Fibroblast of lung (primary cell): Measurements from ENCODE around the gene EFCAB8. TPM values are rescaled to one million over a fixed set of nuclear protein-coding genes. Genes with fewer than 3 reads are reported as not detected.

Experiments used
- DNase-seq, 2 donors: peaks; one replicate each; pipeline versions ENCODE4 v3.0.0 to v3.0.0-alpha.2; 2010; ENCODE audit warnings: low read depth in 2 of 2
- H2AFZ ChIP-seq: 2 replicates; pipeline ENCODE4 v1.5.1; 2012; ENCODE audit warnings: low read length, control low read depth, inconsistent platforms
- H3K27ac ChIP-seq: 2 replicates; pipeline ENCODE4 v1.5.1; 2011; ENCODE audit warnings: low read length, control low read depth; ENCODE audit not compliant: insufficient read depth
- H3K27me3 ChIP-seq: 2 replicates; pipeline ENCODE4 v1.5.1; 2011; ENCODE audit warnings: mild to moderate bottlenecking, low read length; ENCODE audit not compliant: control insufficient read depth, insufficient read depth
- H3K36me3 ChIP-seq: 2 replicates; pipeline ENCODE4 v1.5.1; 2011; ENCODE audit warnings: low read length; ENCODE audit not compliant: control insufficient read depth, insufficient read depth
- H3K4me1 ChIP-seq: 2 replicates; pipeline ENCODE4 v1.5.1; 2011; ENCODE audit warnings: low read length; ENCODE audit not compliant: control insufficient read depth, insufficient read depth; ENCODE audit errors: extremely low read depth
- H3K4me2 ChIP-seq: 2 replicates; pipeline ENCODE4 v1.5.1; 2011; ENCODE audit warnings: low read length, control low read depth; ENCODE audit not compliant: insufficient read depth; ENCODE audit errors: extremely low read depth
- H3K4me3 ChIP-seq, 4 experiments: fragments of 200-600 bp in 1 of 4; sonication (generic) in 1 of 4; replicated peaks in 1 of 4; 2 replicates each; pipeline ENCODE4 v1.5.1; 2011 to 2016; ENCODE audit warnings: low read length in 4 of 4, low read depth in 3 of 4, mild to moderate bottlenecking in 3 of 4, control low read depth in 2 of 4, inconsistent platforms in 1 of 4, mixed read lengths in 1 of 4; ENCODE audit not compliant: insufficient read depth in 1 of 4; ENCODE audit errors: control extremely low read depth in 1 of 4
- H3K79me2 ChIP-seq: 2 replicates; pipeline ENCODE4 v1.5.1; 2012; ENCODE audit warnings: mild to moderate bottlenecking, low read length, inconsistent platforms; ENCODE audit not compliant: control insufficient read depth, insufficient read depth
- H3K9ac ChIP-seq: 2 replicates; pipeline ENCODE4 v1.5.1; 2011; ENCODE audit warnings: mild to moderate bottlenecking, low read length, control low read depth; ENCODE audit not compliant: insufficient read depth
- H3K9me3 ChIP-seq: 2 replicates; pipeline ENCODE4 v1.5.1; 2012; ENCODE audit warnings: low read depth, low read length; ENCODE audit not compliant: control insufficient read depth, insufficient read depth
- H4K20me1 ChIP-seq: 2 replicates; pipeline ENCODE4 v1.5.1; 2011; ENCODE audit warnings: low read length; ENCODE audit not compliant: control insufficient read depth, insufficient read depth; ENCODE audit errors: extremely low read depth
- CTCF ChIP-seq, 2 donors: IDR thresholded peaks in 1 of 2; conservative IDR thresholded peaks in 1 of 2; 1 replicate in 1 of 2; 2 replicates in 1 of 2; pipeline ENCODE4 v1.5.1; 2011 to 2012; ENCODE audit warnings: low read length in 2 of 2, control low read depth in 1 of 2, inconsistent platforms in 1 of 2, low read depth in 1 of 2, mild to moderate bottlenecking in 1 of 2
- EZH2 ChIP-seq: IDR thresholded peaks from 2 replicates; pipeline ENCODE4 v1.5.1; 2012; ENCODE audit warnings: low read length, control low read depth, mild to moderate bottlenecking; ENCODE audit errors: missing control alignments
- polyA plus RNA-seq, 2 donors: library from polyadenylated mRNA; depleted of rRNA in 1 of 2; stranded (reverse) in 1 of 2; unstranded in 1 of 2; fragments of >200 nt; gene quantifications; 2 replicates each; pipeline ENCODE4 v1.2.1, GENCODE V29; 2011 to 2012; ENCODE audit warnings: missing spikeins in 1 of 2
- total RNA-seq: library from RNA; depleted of rRNA; stranded (reverse); fragments of >200 nt; gene quantifications from 2 replicates; pipeline ENCODE4 v1.2.1, GENCODE V29; 2014

The EFCAB8 gene
- total and polyA plus RNA-seq, 2 donors (not counting 1 experiment from before 2014, with no cell fraction given), result under 0.01 TPM; not detected in 1

- TF ChIP-seq CTCF (conservative IDR thresholded peaks at IDR 0.05 in 1 of 2, IDR thresholded peaks at IDR 0.05 in 1 of 2; ENCODE audit: low read depth in 1 of 2, low read length in 2 of 2) (no peak), EZH2 (no peak)
- no peak overlapping the region for H3K27ac ChIP-seq
- no peaks in the 10 kb centered on the region for H3K9me3 ChIP-seq
- no peak overlapping the region for H3K4me2 ChIP-seq
- H2AFZ ChIP-seq, result no peak overlapping the region
- H3K36me3 ChIP-seq, result peaks cover 4% of the 10 kb centered on the region
- no peak overlapping the region for H3K4me3 ChIP-seq
- no peak for DNase-seq
- H4K20me1 ChIP-seq, result peaks cover 1% of the 10 kb centered on the region
- peaks cover 2% of the 10 kb centered on the region for H3K4me1 ChIP-seq
- H3K9ac ChIP-seq, result no peak overlapping the region
- H3K27me3 ChIP-seq, result no peaks in the 10 kb centered on the region
- peaks cover 69% of the 10 kb centered on the region for H3K79me2 ChIP-seq
These were observed 26.7 kb upstream of the EFCAB8 start for GRCh38 chr20:32831982-32832381.

GRCh38 chr20:32832664-32833063, 26.1 kb upstream of the EFCAB8 start:
- no peak overlapping the region for H3K27ac ChIP-seq
- H3K9ac ChIP-seq, result no peak overlapping the region
- peaks cover 1% of the 10 kb centered on the region for H4K20me1 ChIP-seq
- peaks cover 4% of the 10 kb centered on the region for H3K36me3 ChIP-seq
- H3K4me1 ChIP-seq, result peaks cover 2% of the 10 kb centered on the region
- H3K79me2 ChIP-seq, result peaks cover 65% of the 10 kb centered on the region
- no peak overlapping the region for H3K4me2 ChIP-seq
- no peak overlapping the region for H2AFZ ChIP-seq
- no peak overlapping the region for H3K4me3 ChIP-seq
- DNase-seq, result no peak
- H3K9me3 ChIP-seq, result no peaks in the 10 kb centered on the region
- H3K27me3 ChIP-seq, result no peaks in the 10 kb centered on the region
- TF ChIP-seq CTCF (conservative IDR thresholded peaks at IDR 0.05 in 1 of 2, IDR thresholded peaks at IDR 0.05 in 1 of 2; ENCODE audit: low read depth in 1 of 2, low read length in 2 of 2) (no peak), EZH2 (no peak)

- Histone ChIP-seq H3K4me2 (no peak overlapping the region), H3K36me3 (peaks cover 10% of the 10 kb centered on the region), H3K4me1 (no peaks in the 10 kb centered on the region), H3K9me3 (no peaks in the 10 kb centered on the region), H2AFZ (no peak overlapping the region), H4K20me1 (peaks cover 3% of the 10 kb centered on the region), H3K9ac (no peak overlapping the region), H3K4me3 (no peak overlapping the region), H3K27me3 (no peaks in the 10 kb centered on the region), H3K27ac (no peak overlapping the region), H3K79me2 (peaks cover 50% of the 10 kb centered on the region)
- DNase-seq, result no peak
- TF ChIP-seq EZH2 (no peak), CTCF (conservative IDR thresholded peaks at IDR 0.05 in 1 of 2, IDR thresholded peaks at IDR 0.05 in 1 of 2; ENCODE audit: low read depth in 1 of 2, low read length in 2 of 2) (no peak)
These were observed 23.8 kb upstream of the EFCAB8 start for GRCh38 chr20:32834972-32835371.
